HEK293 (cell line): Measurements from ENCODE around the gene HDDC3.
A peak's percentile ranks its signal among the peaks of the same experiment; 100 is the strongest.

Source experiments
- CTCF ChIA-PET: fragments of 350-600 bp; formaldehyde crosslinking; extraction: SDS; loops from one replicate; lab custom pipeline; 2021; ENCODE audit warnings: antibody characterized with exemption; lab: Yijun Ruan, JAX
- POLR2A ChIA-PET: fragments of 300-600 bp; formaldehyde crosslinking; extraction: SDS; loops from one replicate; lab custom pipeline; 2020; ENCODE audit warnings: antibody characterized with exemption, inconsistent platforms; lab: Yijun Ruan, JAX
- H3K27ac ChIP-seq: fragments of 200-500 bp; sonication (Bioruptor generic); 2 replicates; pipeline ENCODE4 v1.5.1; 2014; ENCODE audit warnings: low read depth, low read length, control low read depth, inconsistent platforms; ENCODE audit errors: extremely low read depth
- H3K36me3 ChIP-seq, 2 experiments: fragments of 200-500 bp in 1 of 2; sonication (Bioruptor generic) in 1 of 2; 1 replicate in 1 of 2; 2 replicates in 1 of 2; pipeline ENCODE4 v1.5.1; 2014 to 2017; ENCODE audit warnings: inconsistent platforms in 2 of 2, low read length in 2 of 2; ENCODE audit not compliant: control insufficient read depth in 2 of 2, insufficient read depth in 1 of 2
- H3K4me1 ChIP-seq: fragments of 200-500 bp; sonication (Bioruptor generic); 2 replicates; pipeline ENCODE4 v1.5.1; 2014; ENCODE audit warnings: mild to moderate bottlenecking, low read length, inconsistent platforms; ENCODE audit not compliant: control insufficient read depth, insufficient read depth
- H3K4me3 ChIP-seq: 2 replicates; pipeline ENCODE4 v1.5.1; 2011; ENCODE audit warnings: low read depth, mild to moderate bottlenecking, control low read depth, low read length, moderate library complexity
- H3K9me3 ChIP-seq: fragments of 200-500 bp; sonication (Bioruptor generic); 2 replicates; pipeline ENCODE4 v1.5.1; 2014; ENCODE audit warnings: low read depth, low read length, inconsistent platforms; ENCODE audit not compliant: control insufficient read depth, insufficient read depth
- CTCF ChIP-seq: fragments of 450-650 bp; formaldehyde crosslinking; IDR thresholded peaks from 2 replicates; pipeline ENCODE4 v1.5.1; 2016; ENCODE audit warnings: missing biosample characterization, missing genetic modification characterization
- HOXC10 ChIP-seq: sonication (generic); formaldehyde crosslinking; IDR thresholded peaks from 2 replicates; pipeline ENCODE4 v1.8.1; 2023; ENCODE audit warnings: mild to moderate bottlenecking, missing genetic modification reagents
- KLF16 ChIP-seq: fragments of 450-650 bp; formaldehyde crosslinking; IDR thresholded peaks from 2 replicates; pipeline ENCODE4 v1.5.1; 2017; ENCODE audit warnings: missing biosample characterization, missing genetic modification characterization
- KLF17 ChIP-seq: fragments of 450-650 bp; formaldehyde crosslinking; IDR thresholded peaks from 2 replicates; pipeline ENCODE4 v1.5.1; 2016; ENCODE audit warnings: missing biosample characterization, missing genetic modification characterization
- KLF9 ChIP-seq: fragments of 450-650 bp; formaldehyde crosslinking; IDR thresholded peaks from 2 replicates; pipeline ENCODE4 v1.5.1; 2016; ENCODE audit warnings: missing biosample characterization, missing genetic modification characterization, low read depth
- PRDM10 ChIP-seq: fragments of 450-650 bp; formaldehyde crosslinking; IDR thresholded peaks from 2 replicates; pipeline ENCODE4 v1.5.1; 2016; ENCODE audit warnings: missing biosample characterization, missing genetic modification characterization
- REST ChIP-seq: fragments of 450-650 bp; formaldehyde crosslinking; IDR thresholded peaks from 2 replicates; pipeline ENCODE4 v1.5.1; 2016; ENCODE audit warnings: missing biosample characterization, missing genetic modification characterization
- SCRT1 ChIP-seq: fragments of 450-650 bp; formaldehyde crosslinking; IDR thresholded peaks from 2 replicates; pipeline ENCODE4 v1.5.1; 2016; ENCODE audit warnings: missing biosample characterization, missing genetic modification characterization, borderline replicate concordance
- SP7 ChIP-seq: fragments of 450-650 bp; formaldehyde crosslinking; IDR thresholded peaks from 2 replicates; pipeline ENCODE4 v1.5.1; 2016; ENCODE audit warnings: missing biosample characterization, missing genetic modification characterization
- WT1 ChIP-seq: fragments of 450-650 bp; formaldehyde crosslinking; IDR thresholded peaks from 2 replicates; pipeline ENCODE4 v1.5.1; 2016; ENCODE audit warnings: missing biosample characterization, missing genetic modification characterization
- ZBTB17 ChIP-seq: fragments of 450-650 bp; formaldehyde crosslinking; IDR thresholded peaks from 2 replicates; pipeline ENCODE4 v1.5.1; 2016; ENCODE audit warnings: missing biosample characterization, missing genetic modification characterization
- ZFP69B ChIP-seq: fragments of 450-650 bp; formaldehyde crosslinking; IDR thresholded peaks from 2 replicates; pipeline ENCODE4 v1.5.1; 2016; ENCODE audit warnings: missing biosample characterization, missing genetic modification characterization
- ZNF10 ChIP-seq: fragments of 450-650 bp; formaldehyde crosslinking; IDR thresholded peaks from 2 replicates; pipeline ENCODE4 v1.5.1; 2017; ENCODE audit warnings: missing biosample characterization, missing genetic modification characterization
- ZNF404 ChIP-seq: fragments of 450-650 bp; formaldehyde crosslinking; IDR thresholded peaks from 2 replicates; pipeline ENCODE4 v1.5.1; 2017; ENCODE audit warnings: missing biosample characterization, missing genetic modification characterization
- ZNF510 ChIP-seq: fragments of 450-650 bp; formaldehyde crosslinking; IDR thresholded peaks from 2 replicates; pipeline ENCODE4 v1.5.1; 2018; ENCODE audit warnings: mild to moderate bottlenecking, missing genetic modification characterization, missing biosample characterization; ENCODE audit not compliant: insufficient replicate concordance
- ZNF610 ChIP-seq: fragments of 450-650 bp; formaldehyde crosslinking; IDR thresholded peaks from 2 replicates; pipeline ENCODE4 v1.5.1; 2016; ENCODE audit warnings: missing biosample characterization, missing genetic modification characterization, borderline replicate concordance
- ZNF654 ChIP-seq: fragments of 450-650 bp; formaldehyde crosslinking; IDR thresholded peaks from 2 replicates; pipeline ENCODE4 v1.5.1; 2016; ENCODE audit warnings: low read depth, missing biosample characterization, missing genetic modification characterization
- ZSCAN30 ChIP-seq: fragments of 450-650 bp; IDR thresholded peaks from 2 replicates; pipeline ENCODE4 v1.5.1; 2018; ENCODE audit warnings: missing biosample characterization, mild to moderate bottlenecking, missing genetic modification characterization, moderate library complexity
- TF ChIP-seq, protein P1 (sequence below): sonication (generic); formaldehyde crosslinking; IDR thresholded peaks from 2 replicates; pipeline ENCODE4 v1.8.1; 2022; ENCODE audit warnings: mild to moderate bottlenecking, moderate library complexity, missing genetic modification reagents

HDDC3 gene

GRCh38 chr15:90886291-90886614 lies 46.1 kb downstream of the HDDC3 start:
- Histone ChIP-seq H3K4me1 (no peaks in the 10 kb centered on the region), H3K9me3 (no peaks in the 10 kb centered on the region), H3K27ac (no peak overlapping the region), H3K36me3 (peaks cover 0 to 18% of the 10 kb centered on the region in 2 experiments; a peak in 1 of 3 replicates), H3K4me3 (no peak overlapping the region)
- TF ChIP-seq ZNF510 (tag by site-specific recombination) (no peak), HOXC10 (no peak), ZNF404 (tag by site-specific recombination) (no peak), KLF17 (0 out of 2 replicates have a peak, but pooled peaks have one; percentile 2)
- ChIA-PET CTCF (interaction anchor here (0.6 to 4.0 kb wide), 79 partner anchors 9 to 1197 kb away, joined by 3 to 44 read pairs (median 5); partner anchors contain the start of genes BLM, FURIN, HDDC3 and UNC45A), POLR2A (interaction anchor here (1.0 to 1.6 kb wide), 5 partner anchors 9 to 238 kb away, joined by 3 to 6 read pairs (median 4); partner anchors contain the start of genes BLM and MAN2A2)

DNA sequence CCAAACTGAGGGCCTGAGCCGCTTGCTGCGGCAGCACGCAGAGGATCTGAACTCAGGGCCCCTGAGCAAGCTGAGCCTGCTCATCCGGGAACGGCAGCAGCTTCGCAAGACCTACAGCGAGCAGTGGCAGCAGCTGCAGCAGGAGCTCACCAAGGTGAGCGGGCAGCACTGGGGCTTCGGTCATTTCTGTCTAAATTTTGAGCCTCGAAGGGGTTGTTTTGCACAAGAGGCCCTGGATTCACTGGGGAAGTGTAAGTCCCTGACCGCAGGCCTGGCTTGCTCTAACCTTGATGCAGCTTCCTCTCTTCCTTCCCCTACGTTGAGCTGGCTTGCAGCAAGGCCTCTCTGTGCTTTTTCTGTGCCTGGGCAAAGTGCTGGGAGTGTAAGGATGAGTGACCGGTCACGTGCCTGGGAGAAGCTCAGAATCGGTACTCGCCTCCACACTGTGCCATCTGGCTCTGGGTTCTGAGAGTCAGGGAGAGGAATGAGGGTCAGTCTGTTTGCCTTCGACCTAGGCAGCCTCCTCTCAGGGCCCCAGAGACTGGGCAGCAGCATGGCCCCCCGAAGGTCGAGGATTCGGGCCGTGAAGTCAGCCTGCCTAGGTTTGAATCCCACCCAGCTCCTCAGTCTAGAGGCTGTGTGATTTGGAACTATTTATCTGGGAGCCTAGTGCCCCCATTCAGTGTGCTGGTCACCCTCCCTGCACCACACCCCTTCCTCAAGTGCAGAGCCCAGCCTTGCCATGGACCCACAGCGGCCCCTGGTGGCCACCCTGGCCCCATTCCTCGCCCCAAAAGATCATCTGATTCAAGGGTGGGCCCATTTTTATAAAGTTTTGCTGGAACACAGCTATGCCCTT lies 46.7 kb downstream of the HDDC3 start:
- Histone ChIP-seq H3K9me3 (no peaks in the 10 kb centered on the region), H3K4me3 (no peak overlapping the region), H3K36me3 (peaks cover 0 to 24% of the 10 kb centered on the region in 2 experiments; a peak in 1 of 3 replicates), H3K4me1 (no peaks in the 10 kb centered on the region), H3K27ac (no peak overlapping the region)
- CTCF ChIA-PET = interaction anchor here (0.6 to 4.0 kb wide), 90 partner anchors 10 to 1196 kb away, joined by 3 to 44 read pairs (median 4); partner anchors contain the start of genes BLM, FURIN, HDDC3 and UNC45A
- POLR2A ChIA-PET = interaction anchor here (0.6 to 1.6 kb wide), 6 partner anchors 10 to 899 kb away, joined by 3 to 6 read pairs (median 3); partner anchors contain the start of gene BLM
- TF ChIP-seq ZNF654 (tag by site-specific recombination) (peak; percentile 85), ZSCAN30 (tag by site-specific recombination) (0 out of 2 replicates have a peak, but pooled peaks have one; percentile 24), KLF16 (tag by site-specific recombination) (peak; percentile 25; the same call in 1 of the 2 replicates), PRDM10 (tag by site-specific recombination) (0 out of 2 replicates have a peak, but pooled peaks have one; percentile 9), ZNF10 (tag by site-specific recombination) (0 out of 2 replicates have a peak, but pooled peaks have one; percentile 43), REST (tag by site-specific recombination) (no peak), KLF17 (0 out of 2 replicates have a peak, but pooled peaks have one; percentile 41), ZNF610 (tag by site-specific recombination) (no peak), WT1 (tag by site-specific recombination) (0 out of 2 replicates have a peak, but pooled peaks have one; percentile 18), SCRT1 (no peak), KLF9 (tag by site-specific recombination) (peak; percentile 85), CTCF (peak; percentile 94), ZBTB17 (tag by site-specific recombination) (peak; percentile 76), SP7 (tag by site-specific recombination) (0 out of 2 replicates have a peak, but pooled peaks have one; percentile 24), ZFP69B (peak; percentile 92)
- TF ChIP-seq, protein P1, sequence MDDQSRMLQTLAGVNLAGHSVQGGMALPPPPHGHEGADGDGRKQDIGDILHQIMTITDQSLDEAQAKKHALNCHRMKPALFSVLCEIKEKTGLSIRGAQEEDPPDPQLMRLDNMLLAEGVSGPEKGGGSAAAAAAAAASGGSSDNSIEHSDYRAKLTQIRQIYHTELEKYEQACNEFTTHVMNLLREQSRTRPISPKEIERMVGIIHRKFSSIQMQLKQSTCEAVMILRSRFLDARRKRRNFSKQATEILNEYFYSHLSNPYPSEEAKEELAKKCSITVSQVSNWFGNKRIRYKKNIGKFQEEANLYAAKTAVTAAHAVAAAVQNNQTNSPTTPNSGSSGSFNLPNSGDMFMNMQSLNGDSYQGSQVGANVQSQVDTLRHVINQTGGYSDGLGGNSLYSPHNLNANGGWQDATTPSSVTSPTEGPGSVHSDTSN (CRISPR knock-in tag) = 0 out of 2 replicates have a peak, but pooled peaks have one; percentile 27
